Mesendoderm (in vitro differentiated cells): ENCODE data around the gene SLC38A11.

Source experiments
- DNase-seq: peaks from one replicate; pipeline ENCODE4 v3.0.0; 2013
- H2AK5ac ChIP-seq: 2 replicates; pipeline ENCODE4 v1.6.1; 2013; ENCODE audit warnings: low read length, inconsistent platforms
- H2BK120ac ChIP-seq: 2 replicates; pipeline ENCODE4 v1.6.1; 2013; ENCODE audit warnings: low read depth, mild to moderate bottlenecking, low read length, moderate library complexity, mixed read lengths
- H2BK15ac ChIP-seq: replicated peaks from 2 replicates; pipeline ENCODE4 v1.6.1; 2013; ENCODE audit warnings: low read depth, mild to moderate bottlenecking, moderate library complexity
- H2BK5ac ChIP-seq: 2 replicates; pipeline ENCODE4 v1.6.1; 2013; ENCODE audit warnings: low read length, inconsistent platforms
- H3K18ac ChIP-seq: 2 replicates; pipeline ENCODE4 v1.6.1; 2013; ENCODE audit warnings: mild to moderate bottlenecking, low read length, mixed read lengths
- H3K23ac ChIP-seq: one replicate; pipeline ENCODE4 v1.6.1; 2013; ENCODE audit warnings: low read length
- H3K27ac ChIP-seq: 2 replicates; pipeline ENCODE4 v1.5.1; 2013; ENCODE audit warnings: low read depth, mild to moderate bottlenecking, inconsistent platforms, low read length, moderate library complexity
- H3K27me3 ChIP-seq: 2 replicates; pipeline ENCODE4 v1.6.1; 2013; ENCODE audit warnings: low read length, control low read depth, mild to moderate bottlenecking, inconsistent platforms; ENCODE audit not compliant: insufficient read depth, poor library complexity
- H3K36me3 ChIP-seq: 2 replicates; pipeline ENCODE4 v1.6.1; 2013; ENCODE audit warnings: low read length, inconsistent platforms; ENCODE audit not compliant: control insufficient read depth, insufficient read depth
- H3K4ac ChIP-seq: one replicate; pipeline ENCODE4 v1.6.1; 2013; ENCODE audit warnings: low read depth, mild to moderate bottlenecking, low read length, moderate library complexity
- H3K4me1 ChIP-seq: 2 replicates; pipeline ENCODE4 v1.6.1; 2013; ENCODE audit warnings: low read depth, low read length, inconsistent platforms; ENCODE audit not compliant: control insufficient read depth
- H3K4me2 ChIP-seq: 2 replicates; pipeline ENCODE4 v1.6.1; 2013; ENCODE audit warnings: low read length
- H3K4me3 ChIP-seq: 2 replicates; pipeline ENCODE4 v1.5.1; 2013; ENCODE audit warnings: mild to moderate bottlenecking, low read length
- H3K56ac ChIP-seq: one replicate; pipeline ENCODE4 v1.6.1; 2013; ENCODE audit warnings: low read length
- H3K79me1 ChIP-seq: 2 replicates; pipeline ENCODE4 v1.6.1; 2013; ENCODE audit warnings: low read length, inconsistent platforms
- H3K79me2 ChIP-seq: 2 replicates; pipeline ENCODE4 v1.6.1; 2013; ENCODE audit warnings: mild to moderate bottlenecking, low read length; ENCODE audit not compliant: control insufficient read depth, insufficient read depth
- H3K9ac ChIP-seq: 2 replicates; pipeline ENCODE4 v1.6.1; 2013; ENCODE audit warnings: low read length, inconsistent platforms
- H4K5ac ChIP-seq: one replicate; pipeline ENCODE4 v1.6.1; 2013; ENCODE audit warnings: low read length
- H4K8ac ChIP-seq: one replicate; pipeline ENCODE4 v1.6.1; 2013; ENCODE audit warnings: low read depth, mild to moderate bottlenecking, control low read depth, low read length, moderate library complexity
- WGBS: extraction: QIAGEN DNeasy Blood & Tissue Kit; methylation state at CpG from one replicate; pipeline ENCODE4 v1.1.7; 2013; ENCODE audit warnings: low lambda C conversion rate, missing lambda C conversion rate; ENCODE audit not compliant: insufficient coverage; ENCODE audit errors: extremely low coverage; 5-methylcytosine and 5-hydroxymethylcytosine counted together

Gene SLC38A11

GRCh38 chr2:164976301-164976700 lies 21.0 kb upstream of the SLC38A11 start:
- H3K4me2 ChIP-seq = no peak overlapping the region
- H2AK5ac ChIP-seq = no peak overlapping the region
- no peak overlapping the region for H3K18ac ChIP-seq
- H2BK5ac ChIP-seq = no peak overlapping the region
- H3K4me1 ChIP-seq = no peaks in the 10 kb centered on the region
- H4K8ac ChIP-seq = no peak overlapping the region
- H3K27ac ChIP-seq = no peak overlapping the region
- no peak overlapping the region for H3K4me3 ChIP-seq
- no peak overlapping the region for H2BK120ac ChIP-seq
- no peak overlapping the region for H3K56ac ChIP-seq
- H3K79me2 ChIP-seq = no peaks in the 10 kb centered on the region
- no peaks in the 10 kb centered on the region for H3K36me3 ChIP-seq
- H3K27me3 ChIP-seq = no peaks in the 10 kb centered on the region
- H2BK15ac ChIP-seq = no peak overlapping the region
- no peak for DNase-seq
- no peak overlapping the region for H3K9ac ChIP-seq
- no peak overlapping the region for H4K5ac ChIP-seq
- H3K79me1 ChIP-seq = no peaks in the 10 kb centered on the region
- no peak overlapping the region for H3K4ac ChIP-seq
- H3K23ac ChIP-seq = no peak overlapping the region
- WGBS = no CpG with 5 or more reads among the region's 3 CpGs

DNA sequence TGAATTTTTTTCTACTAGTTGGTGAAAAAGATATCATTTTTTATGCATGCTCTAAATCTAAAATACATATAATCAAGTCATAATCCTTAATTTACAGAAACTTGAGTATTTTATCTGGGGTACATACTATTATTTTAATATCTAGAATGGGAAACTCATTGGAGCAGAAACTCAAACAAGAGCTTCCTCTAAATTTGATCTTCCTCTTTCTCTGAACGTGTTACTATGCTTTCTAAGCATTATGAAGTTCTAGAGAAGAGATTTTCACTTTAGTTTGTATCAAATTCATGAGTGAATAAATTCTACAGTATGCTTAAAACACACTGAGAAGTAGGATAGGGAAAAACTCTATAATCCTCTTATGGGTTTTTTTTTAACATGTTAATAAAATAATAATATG lies 20.6 kb upstream of the SLC38A11 start:
- no peak overlapping the region for H3K4me2 ChIP-seq
- H3K27me3 ChIP-seq = no peaks in the 10 kb centered on the region
- no peak overlapping the region for H3K18ac ChIP-seq
- no peak overlapping the region for H3K4me3 ChIP-seq
- no peak overlapping the region for H3K23ac ChIP-seq
- H3K79me2 ChIP-seq = no peaks in the 10 kb centered on the region
- no peaks in the 10 kb centered on the region for H3K4me1 ChIP-seq
- no peak overlapping the region for H4K8ac ChIP-seq
- H3K27ac ChIP-seq = no peak overlapping the region
- no CpG with 5 or more reads among the region's 1 CpG for WGBS
- H3K4ac ChIP-seq = no peak overlapping the region
- DNase-seq = no peak
- H2BK120ac ChIP-seq = no peak overlapping the region
- no peak overlapping the region for H2AK5ac ChIP-seq
- no peak overlapping the region for H2BK15ac ChIP-seq
- no peak overlapping the region for H3K56ac ChIP-seq
- H2BK5ac ChIP-seq = no peak overlapping the region
- H3K36me3 ChIP-seq = no peaks in the 10 kb centered on the region
- H3K79me1 ChIP-seq = no peaks in the 10 kb centered on the region
- no peak overlapping the region for H3K9ac ChIP-seq
- no peak overlapping the region for H4K5ac ChIP-seq

DNA sequence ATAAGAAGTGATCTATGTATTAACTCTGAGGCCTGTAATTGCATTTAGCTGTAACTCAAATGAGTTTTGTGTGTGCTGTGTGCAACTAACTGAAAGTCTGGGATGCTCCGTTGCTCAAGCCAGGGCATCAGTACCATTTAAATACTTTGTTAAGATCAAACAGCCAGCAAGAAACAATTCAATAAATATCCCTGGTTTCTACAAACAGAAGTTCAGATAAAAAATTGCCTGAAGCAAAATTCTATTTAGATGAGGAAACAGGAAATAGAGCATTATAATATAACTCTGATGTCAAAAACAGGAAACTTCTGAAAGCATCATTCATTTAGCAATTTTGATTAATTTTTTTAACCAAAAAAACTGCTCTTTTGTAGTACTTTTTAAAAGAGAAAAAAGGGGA lies 18.9 kb upstream of the SLC38A11 start:
- Histone ChIP-seq H3K18ac (no peak overlapping the region), H3K4ac (no peak overlapping the region), H2BK120ac (no peak overlapping the region), H2AK5ac (no peak overlapping the region), H2BK5ac (no peak overlapping the region), H3K23ac (no peak overlapping the region), H4K5ac (no peak overlapping the region), H4K8ac (no peak overlapping the region), H3K79me1 (no peaks in the 10 kb centered on the region), H3K9ac (no peak overlapping the region), H3K27me3 (no peaks in the 10 kb centered on the region), H3K4me3 (no peak overlapping the region), H3K79me2 (no peaks in the 10 kb centered on the region), H3K4me2 (no peak overlapping the region), H3K4me1 (no peaks in the 10 kb centered on the region), H2BK15ac (no peak overlapping the region), H3K56ac (no peak overlapping the region), H3K27ac (no peak overlapping the region), H3K36me3 (no peaks in the 10 kb centered on the region)
- WGBS = no CpG with 5 or more reads among the region's 1 CpG
- DNase-seq = no peak

GRCh38 chr2:164972216-164972615 lies 16.9 kb upstream of the SLC38A11 start:
- H3K4me2 ChIP-seq = no peak overlapping the region
- WGBS = no CpG with 5 or more reads among the region's 4 CpGs
- no peaks in the 10 kb centered on the region for H3K36me3 ChIP-seq

DNA sequence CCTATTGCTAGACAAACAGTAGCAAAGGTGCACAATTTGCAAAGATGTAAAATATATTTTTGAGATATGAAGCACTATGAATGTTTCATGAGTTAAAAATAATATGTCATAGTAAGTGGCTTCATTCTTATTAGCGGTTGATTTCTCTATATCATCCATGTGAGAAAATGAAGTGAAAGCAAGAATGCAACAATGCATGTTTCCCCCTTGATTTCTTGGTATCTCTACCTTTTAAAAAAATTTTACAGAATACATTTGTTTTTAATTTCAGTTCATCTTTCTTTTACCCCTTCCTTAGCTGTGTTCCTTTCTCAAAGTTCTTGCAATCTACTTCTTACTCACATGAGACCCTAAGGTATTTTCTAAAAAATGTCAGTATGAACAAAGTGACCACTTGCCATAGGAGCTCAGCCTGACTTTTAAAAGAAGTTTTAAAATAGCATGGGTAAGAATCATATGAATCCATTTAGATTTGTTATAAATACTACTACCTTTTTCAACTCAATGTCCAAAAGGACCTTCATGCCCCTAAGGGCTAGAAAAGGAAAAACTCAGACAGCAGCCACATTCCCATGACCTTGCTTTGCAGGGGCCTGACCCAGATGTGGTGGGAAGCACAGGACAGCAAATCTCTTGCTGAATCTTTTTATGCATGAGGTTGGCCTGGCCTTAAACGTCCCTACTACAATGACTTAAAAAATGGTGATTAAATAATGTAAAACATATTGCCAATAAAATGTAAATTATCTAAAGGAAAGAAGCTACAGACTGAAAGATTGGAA lies 14.8 kb upstream of the SLC38A11 start:
- Histone ChIP-seq H3K18ac (no peak overlapping the region), H3K23ac (no peak overlapping the region), H3K9ac (no peak overlapping the region), H2BK5ac (no peak overlapping the region), H4K5ac (no peak overlapping the region), H2BK120ac (no peak overlapping the region), H3K4me2 (no peak overlapping the region), H3K56ac (no peak overlapping the region), H3K27ac (no peak overlapping the region), H3K36me3 (no peaks in the 10 kb centered on the region), H3K27me3 (no peaks in the 10 kb centered on the region), H3K79me2 (no peaks in the 10 kb centered on the region), H3K4me3 (no peak overlapping the region), H3K4ac (no peak overlapping the region), H3K4me1 (no peaks in the 10 kb centered on the region), H4K8ac (no peak overlapping the region), H3K79me1 (no peaks in the 10 kb centered on the region), H2BK15ac (no peak overlapping the region), H2AK5ac (no peak overlapping the region)
- no CpG with 5 or more reads among the region's 2 CpGs for WGBS
- no peak for DNase-seq

More at GRCh38 chr2:164972216-164972615, 16.9 kb upstream of the SLC38A11 start:
- Histone ChIP-seq H4K5ac (no peak overlapping the region), H2AK5ac (no peak overlapping the region), H3K4ac (no peak overlapping the region), H3K79me2 (no peaks in the 10 kb centered on the region), H3K27me3 (no peaks in the 10 kb centered on the region), H2BK120ac (no peak overlapping the region), H2BK5ac (no peak overlapping the region), H3K79me1 (no peaks in the 10 kb centered on the region), H3K4me3 (no peak overlapping the region), H3K9ac (no peak overlapping the region), H3K27ac (no peak overlapping the region), H3K23ac (no peak overlapping the region), H4K8ac (no peak overlapping the region), H3K18ac (no peak overlapping the region), H3K4me1 (no peaks in the 10 kb centered on the region), H2BK15ac (no peak overlapping the region), H3K56ac (no peak overlapping the region)
- DNase-seq = no peak

- Histone ChIP-seq H2BK5ac (no peak overlapping the region), H3K27me3 (no peaks in the 10 kb centered on the region), H3K79me1 (no peaks in the 10 kb centered on the region), H3K36me3 (no peaks in the 10 kb centered on the region), H3K4me3 (no peak overlapping the region), H3K4me2 (no peak overlapping the region), H3K4me1 (no peaks in the 10 kb centered on the region), H3K56ac (no peak overlapping the region), H3K9ac (no peak overlapping the region), H3K4ac (no peak overlapping the region), H3K18ac (no peak overlapping the region), H3K27ac (no peak overlapping the region), H4K8ac (no peak overlapping the region), H3K79me2 (no peaks in the 10 kb centered on the region), H2BK15ac (no peak overlapping the region), H3K23ac (no peak overlapping the region), H2AK5ac (no peak overlapping the region), H4K5ac (no peak overlapping the region), H2BK120ac (no peak overlapping the region)
- peak; percentile 77 for DNase-seq
- WGBS = no CpG with 5 or more reads among the region's 2 CpGs
Measured at GRCh38 chr2:164967781-164968228, 12.5 kb upstream of the SLC38A11 start.
